A673 (cell line): ENCODE results near the gene MYO7B. TPM values are rescaled to one million over a fixed set of nuclear protein-coding genes. Genes with fewer than 3 reads are reported as not detected.

ENCODE experiments used
- BruUV-seq: library from RNA; stranded (reverse); fragments of 400-500 nt; replicated peaks from 2 replicates; lab custom pipeline; 2021; lab: Mats Ljungman, UMichigan
- CTCF ChIA-PET: fragments of 300-600 bp; sonication (Branson Sonifier 250); formaldehyde crosslinking; loops from one replicate; lab custom pipeline; 2022; ENCODE audit warnings: antibody characterized with exemption; lab: Charles Lee
- POLR2A ChIA-PET: fragments of 300-600 bp; sonication (Branson Sonifier 250); formaldehyde crosslinking; loops from one replicate; lab custom pipeline; 2022; ENCODE audit warnings: antibody characterized with exemption; ENCODE audit not compliant: low non-redundant PET; lab: Charles Lee
- DNase-seq: peaks from one replicate; pipeline ENCODE4 v3.0.0-alpha.2; 2015; ENCODE audit warnings: low spot score
- H3K27ac ChIP-seq: fragments of 200-600 bp; sonication (generic); 2 replicates; pipeline ENCODE4 v1.5.1; 2016; ENCODE audit warnings: mixed run types, low read depth, mild to moderate bottlenecking, mixed read lengths, antibody characterized with exemption, low read length; ENCODE audit not compliant: poor library complexity, severe bottlenecking
- H3K27me3 ChIP-seq: fragments of 200-600 bp; sonication (generic); replicated peaks from 2 replicates; pipeline ENCODE4 v1.6.1; 2017; ENCODE audit warnings: mixed run types, low read depth, mild to moderate bottlenecking, mixed read lengths, antibody characterized with exemption, low read length; ENCODE audit not compliant: insufficient read depth, poor library complexity
- H3K36me3 ChIP-seq: fragments of 200-600 bp; sonication (generic); 2 replicates; pipeline ENCODE4 v1.6.1; 2016; ENCODE audit warnings: mixed run types, mild to moderate bottlenecking, mixed read lengths, antibody characterized with exemption, low read length; ENCODE audit not compliant: insufficient read depth, poor library complexity, severe bottlenecking
- H3K4me1 ChIP-seq: fragments of 200-600 bp; sonication (generic); 2 replicates; pipeline ENCODE4 v1.6.1; 2017; ENCODE audit warnings: mixed run types, mild to moderate bottlenecking, mixed read lengths, antibody characterized with exemption, low read length; ENCODE audit not compliant: insufficient read depth, poor library complexity, severe bottlenecking
- H3K4me3 ChIP-seq: fragments of 200-600 bp; sonication (generic); 2 replicates; pipeline ENCODE4 v1.5.1; 2016; ENCODE audit warnings: low read depth, mixed run types, mild to moderate bottlenecking, mixed read lengths, low read length; ENCODE audit not compliant: poor library complexity, severe bottlenecking
- H3K9me3 ChIP-seq: fragments of 200-600 bp; sonication (generic); 2 replicates; pipeline ENCODE4 v1.6.1; 2016; ENCODE audit warnings: mixed run types, low read depth, mild to moderate bottlenecking, mixed read lengths, antibody characterized with exemption, low read length; ENCODE audit not compliant: poor library complexity, severe bottlenecking
- CTCF ChIP-seq: fragments of 300-800, 200-600 bp; sonication (generic); conservative IDR thresholded peaks from 2 replicates; pipeline ENCODE4 v1.5.1; 2017; ENCODE audit warnings: low read depth, mild to moderate bottlenecking, antibody characterized with exemption, low read length, moderate library complexity, mixed read lengths
- EZH2 ChIP-seq: fragments of 200-600 bp; sonication (generic); IDR thresholded peaks from 2 replicates; pipeline ENCODE4 v1.6.1; 2017; ENCODE audit warnings: borderline replicate concordance, low read depth, mild to moderate bottlenecking, mixed read lengths, antibody characterized with exemption, low read length; ENCODE audit not compliant: poor library complexity, severe bottlenecking
- intact Hi-C: fragments of 100-400 bp; cut with micrococcal nuclease; formaldehyde crosslinking; loops from one replicate; pipeline ENCODE4 v1.10.0; 2022; ENCODE audit not compliant: unreplicated experiment
- total RNA-seq: library from RNA; stranded (reverse); gene quantifications from 2 replicates; pipeline ENCODE4 v1.2.3, GENCODE V29; 2021

Gene MYO7B
- total RNA-seq, 1 experiment from 2014 or later: 0.24 TPM

- no peaks in the 10 kb centered on the region for H3K27me3 ChIP-seq
- DNase-seq: peak; percentile 91
Observed at GRCh38 chr2:127649684-127650040, 114.2 kb downstream of the MYO7B start.

GRCh38 chr2:127650041-127650784, 114.7 kb downstream of the MYO7B start:
- H3K27me3 ChIP-seq: no peaks in the 10 kb centered on the region
- no peak for DNase-seq
- H3K4me3 ChIP-seq: no peak overlapping the region
- no TSS peak for BruUV-seq
- no peak overlapping the region for H3K27ac ChIP-seq
- CTCF ChIA-PET: interaction anchor here (0.5 to 3.4 kb wide), 5 partner anchors 10 to 453 kb away, joined by 5 to 29 read pairs (median 6); no protein-coding TSS in a partner anchor
- no peaks in the 10 kb centered on the region for H3K36me3 ChIP-seq
- TF ChIP-seq CTCF (peak; percentile 24; the same call in 1 of the 2 replicates), EZH2 (no peak)
- POLR2A ChIA-PET: interaction anchor here (0.7 kb wide), 1 partner anchor 59 kb away, joined by 3 read pairs; no protein-coding TSS in a partner anchor
- intact Hi-C loops: no loop called here
- no peaks in the 10 kb centered on the region for H3K9me3 ChIP-seq
- H3K4me1 ChIP-seq: peaks cover 5% of the 10 kb centered on the region

More at GRCh38 chr2:127649684-127650040, 114.2 kb downstream of the MYO7B start:
- no peak overlapping the region for H3K27ac ChIP-seq
- POLR2A ChIA-PET: interaction anchor here (0.7 kb wide), 1 partner anchor 59 kb away, joined by 3 read pairs; no protein-coding TSS in a partner anchor
- TF ChIP-seq EZH2: no peak
- peak; percentile 92 for TF ChIP-seq CTCF
- H3K9me3 ChIP-seq: no peaks in the 10 kb centered on the region
- no TSS peak for BruUV-seq
- no peak overlapping the region for H3K4me3 ChIP-seq
- intact Hi-C loops: loop anchor here (1.0 to 2.0 kb wide), 3 partner anchors 58 to 452 kb away; no protein-coding TSS in a partner anchor
- H3K4me1 ChIP-seq: peaks cover 5% of the 10 kb centered on the region
- CTCF ChIA-PET: interaction anchor here (0.5 to 3.4 kb wide), 5 partner anchors 10 to 453 kb away, joined by 5 to 29 read pairs (median 6); no protein-coding TSS in a partner anchor
- no peaks in the 10 kb centered on the region for H3K36me3 ChIP-seq

GRCh38 chr2:127650785-127651380, 115.4 kb downstream of the MYO7B start:
- intact Hi-C loops: no loop called here
- H3K9me3 ChIP-seq: no peaks in the 10 kb centered on the region
- ChIA-PET POLR2A (no interaction called here), CTCF (interaction anchor here (1.5 to 3.4 kb wide), 2 partner anchors 59 to 454 kb away, joined by 9 to 29 read pairs; no protein-coding TSS in a partner anchor)
- no TSS peak for BruUV-seq
- H3K36me3 ChIP-seq: no peaks in the 10 kb centered on the region
- H3K4me1 ChIP-seq: peaks cover 5% of the 10 kb centered on the region
- no peak for DNase-seq
- no peak overlapping the region for H3K4me3 ChIP-seq
- no peak overlapping the region for H3K27ac ChIP-seq
- no peaks in the 10 kb centered on the region for H3K27me3 ChIP-seq
- TF ChIP-seq EZH2 (no peak), CTCF (no peak)
